Embryonic facial prominence (tissue), 1 donor: ENCODE results near the gene GNG7.
"Not testable (repeated sequence)": the region's sequence is repeated elsewhere in the genome, so short reads cannot be mapped to it uniquely, and the experiment has no call there.

Source experiments
- DNase-seq: peaks from one replicate; pipeline ENCODE4 v3.0.0-alpha.2; 2016; ENCODE audit errors: extremely low spot score

GNG7 gene

DNA sequence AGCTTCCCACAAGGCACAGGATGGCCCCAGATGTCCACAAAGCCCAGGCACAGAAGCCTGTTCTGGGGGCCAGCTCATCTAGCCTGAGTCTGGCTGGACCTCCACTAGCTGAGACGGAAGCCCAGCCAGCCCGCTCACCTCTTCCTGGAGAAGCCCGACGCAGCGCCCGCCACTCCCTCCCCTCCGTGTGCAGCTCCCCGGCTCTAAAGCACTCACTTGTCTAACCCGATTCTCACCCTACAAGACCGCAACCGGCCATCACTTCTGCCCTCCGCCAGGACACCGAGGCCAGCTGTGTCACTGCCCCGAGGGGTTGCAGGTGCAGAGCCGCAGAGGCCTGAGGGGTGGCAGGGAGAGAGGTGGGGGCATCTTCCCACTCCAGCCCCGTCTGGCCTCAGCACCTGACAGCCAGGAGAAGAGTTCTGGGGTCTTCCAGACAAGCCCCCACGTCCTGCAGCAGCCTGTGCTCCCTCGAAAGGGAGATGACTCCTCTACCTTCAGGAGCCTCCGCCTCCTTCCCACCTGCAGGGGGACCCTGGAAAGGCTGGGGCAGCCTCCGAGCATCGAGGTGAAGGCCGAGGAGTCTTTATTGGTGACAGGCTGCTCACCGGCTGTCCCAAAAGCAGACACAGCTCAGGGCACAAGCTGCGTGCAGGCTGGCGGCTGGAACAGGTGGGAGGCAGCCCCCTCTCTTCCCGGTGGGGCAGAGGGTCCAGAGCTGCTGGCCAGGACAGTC is 24.6 kb upstream of the GNG7 start:
- no peak for DNase-seq

- DNase-seq: no peak
Measured at GRCh38 chr19:2726160-2726855, 23.8 kb upstream of the GNG7 start.

DNA sequence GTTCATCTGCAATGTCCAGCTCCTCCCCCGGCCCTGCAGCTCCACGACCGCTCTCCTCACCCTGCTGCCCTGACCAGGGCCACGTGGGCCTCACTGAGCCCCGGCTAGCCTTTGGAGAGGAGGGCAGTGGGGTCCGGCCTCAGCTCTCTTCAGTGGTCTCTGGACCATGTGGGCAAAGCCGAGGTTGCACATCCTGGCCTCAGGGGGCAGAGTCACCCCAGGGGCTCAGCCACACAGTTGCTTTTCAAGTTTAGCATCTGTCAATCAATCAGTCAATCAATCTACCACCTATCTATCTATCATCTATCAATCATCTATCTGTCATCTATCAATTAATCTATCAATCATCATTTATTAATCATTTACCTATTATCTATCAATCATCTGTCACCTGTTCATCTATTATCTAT is 21.7 kb upstream of the GNG7 start:
- no peak for DNase-seq

DNA sequence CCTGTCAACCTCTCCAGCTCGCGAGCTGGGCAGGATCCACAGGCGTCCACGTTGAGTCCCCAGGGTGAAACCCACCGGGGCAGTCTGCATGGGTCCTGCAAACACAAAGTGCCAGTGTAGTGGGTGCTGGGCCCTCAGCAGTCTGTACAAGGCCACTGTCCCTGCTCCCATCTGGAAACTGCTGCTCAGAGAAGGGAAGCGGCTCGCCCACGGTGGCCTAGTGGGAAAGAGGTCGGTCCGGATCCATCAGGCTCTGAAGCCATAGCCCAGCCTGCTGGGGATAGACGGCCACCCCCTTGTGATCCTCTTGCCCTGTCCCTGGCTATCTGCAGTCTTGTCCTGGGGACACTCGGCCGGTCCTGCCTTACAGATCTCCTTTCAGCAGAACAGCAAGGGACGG is 21.3 kb upstream of the GNG7 start:
- DNase-seq: no peak

GRCh38 chr19:2723345-2723715 is 20.8 kb upstream of the GNG7 start:
- no peak for DNase-seq

DNA sequence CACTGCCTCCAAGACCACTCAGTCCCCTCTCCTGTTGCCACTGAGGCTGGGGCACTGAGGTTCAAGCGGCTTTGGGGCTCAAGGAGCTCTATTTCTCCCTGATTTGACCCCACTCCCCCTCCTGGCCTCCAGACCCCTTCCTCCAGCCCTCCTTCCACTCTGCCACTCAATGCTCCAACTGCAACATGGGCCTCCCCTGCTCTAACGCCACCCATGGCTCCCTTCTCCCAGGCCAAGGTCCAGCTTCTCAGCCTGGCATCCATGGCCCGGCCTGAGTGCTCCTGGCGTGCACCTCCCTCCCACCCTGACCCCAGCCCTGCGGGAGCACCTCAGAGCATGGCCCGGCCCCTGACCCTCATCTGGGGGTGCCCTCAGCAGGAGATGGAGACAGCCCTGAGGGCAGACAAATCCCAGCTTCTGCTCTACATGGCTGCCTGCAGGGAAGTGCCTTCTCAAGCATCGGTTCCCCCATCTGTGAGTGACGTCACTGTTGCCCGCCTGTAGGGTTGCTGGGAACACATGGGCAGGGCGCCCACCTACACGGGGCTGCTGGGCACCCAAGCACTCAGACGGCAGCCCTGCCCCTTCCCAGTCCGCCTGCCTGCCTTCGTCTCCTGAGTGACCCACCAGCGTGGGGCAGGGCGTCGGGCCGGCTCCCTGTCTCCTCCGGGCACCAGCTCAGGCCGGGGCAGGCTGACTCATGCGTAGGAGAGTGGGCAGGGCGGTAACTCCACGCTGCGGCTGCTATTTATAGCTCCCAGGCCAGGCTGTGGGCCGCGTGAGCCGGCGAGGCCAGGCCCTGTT is 20.2 kb upstream of the GNG7 start:
- no peak for DNase-seq

GRCh38 chr19:2721570-2722540 is 19.4 kb upstream of the GNG7 start:
- DNase-seq: no peak

- DNase-seq: no peak
Measured at GRCh38 chr19:2720777-2721569, 18.5 kb upstream of the GNG7 start, which contains the start of gene DIRAS1. DIRAS1 (minus strand) TSS chr19:2721372; CDS start chr19:2717806, 3,566 bp downstream.

- DNase-seq: no peak
Measured at GRCh38 chr19:2719920-2720776, 17.7 kb upstream of the GNG7 start.

DNA sequence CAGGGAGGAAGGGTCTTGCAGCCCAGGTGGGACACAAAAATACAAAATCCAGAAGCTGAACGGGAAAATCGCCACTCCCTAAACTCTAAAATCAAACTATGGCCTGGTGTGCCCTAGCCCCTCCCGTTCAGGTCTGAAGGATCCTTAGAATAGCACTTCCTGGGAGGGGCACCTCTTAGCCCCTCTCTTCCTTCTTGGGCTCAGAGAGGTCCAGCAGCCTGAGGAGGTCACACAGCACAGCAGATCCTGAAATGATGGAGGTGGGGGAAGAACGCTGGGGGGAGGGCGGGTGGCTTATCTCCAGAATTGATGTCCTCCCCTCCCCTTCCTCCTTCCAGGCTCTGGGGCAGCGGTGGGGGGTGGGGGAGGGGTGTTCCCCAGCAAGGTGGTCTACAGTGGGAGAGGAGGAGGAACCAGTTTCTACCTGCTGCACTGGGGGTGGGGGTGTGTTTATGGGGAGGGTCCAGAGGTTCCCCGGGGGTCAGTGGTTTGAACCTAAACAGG is 16.8 kb upstream of the GNG7 start:
- DNase-seq: no peak

- no peak for DNase-seq
Measured at GRCh38 chr19:2717638-2718541, 15.4 kb upstream of the GNG7 start.

GRCh38 chr19:2716722-2717637 is 14.5 kb upstream of the GNG7 start:
- DNase-seq: no peak

DNA sequence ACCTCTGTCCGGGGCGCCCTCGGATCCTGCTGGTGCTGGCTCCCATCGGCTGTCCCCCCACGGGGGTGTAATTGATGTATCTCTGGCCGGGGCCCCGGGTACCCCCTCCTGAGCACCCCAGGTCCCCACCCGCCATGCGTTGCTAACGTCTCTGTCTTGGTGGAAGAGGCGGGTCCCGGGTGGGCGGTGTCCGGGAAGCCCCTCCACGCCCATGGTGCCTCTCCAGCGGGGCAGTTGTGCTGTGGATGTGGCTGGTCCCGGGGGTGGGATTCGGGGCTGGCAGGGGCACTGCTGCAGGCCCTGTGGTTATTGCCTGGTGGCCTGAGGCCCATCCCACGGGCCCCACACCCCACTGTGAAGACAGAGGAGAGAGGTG is 13.8 kb upstream of the GNG7 start:
- no peak for DNase-seq

DNA sequence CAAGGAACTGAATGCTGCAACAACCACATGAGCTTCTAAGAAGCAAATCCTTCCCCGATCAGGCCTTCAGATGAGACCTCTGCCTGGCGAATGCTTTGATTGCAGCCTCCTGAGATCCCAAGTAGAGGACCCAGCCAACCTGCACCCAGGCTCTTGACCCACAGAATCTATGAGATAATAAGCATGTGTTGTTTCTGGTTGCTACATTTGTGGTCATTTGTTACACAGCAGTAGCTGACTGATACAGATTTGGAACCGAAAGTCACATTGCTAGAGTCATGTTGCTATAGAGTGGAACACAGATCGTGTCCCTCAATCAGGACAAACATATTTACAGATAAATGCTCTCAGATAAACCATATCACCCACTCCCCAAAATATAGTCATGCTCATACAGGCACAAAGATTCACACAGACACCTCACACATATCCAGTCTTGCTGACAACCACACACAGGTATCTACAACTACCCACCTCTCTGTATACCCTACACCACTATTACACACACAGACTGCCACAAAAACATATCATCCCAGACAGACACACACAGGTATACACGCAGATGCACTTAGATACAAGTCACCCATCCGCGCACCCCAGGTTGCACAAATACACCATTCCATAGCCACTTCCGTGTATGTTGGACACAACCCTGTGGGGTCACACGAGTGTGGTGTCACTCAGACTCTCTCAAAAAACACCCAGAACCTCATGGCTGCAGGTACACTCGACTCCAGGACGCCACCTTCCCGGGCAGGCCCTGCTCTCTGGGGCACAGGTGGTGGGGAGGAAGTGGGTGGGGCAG is 13.2 kb upstream of the GNG7 start:
- no peak for DNase-seq

DNA sequence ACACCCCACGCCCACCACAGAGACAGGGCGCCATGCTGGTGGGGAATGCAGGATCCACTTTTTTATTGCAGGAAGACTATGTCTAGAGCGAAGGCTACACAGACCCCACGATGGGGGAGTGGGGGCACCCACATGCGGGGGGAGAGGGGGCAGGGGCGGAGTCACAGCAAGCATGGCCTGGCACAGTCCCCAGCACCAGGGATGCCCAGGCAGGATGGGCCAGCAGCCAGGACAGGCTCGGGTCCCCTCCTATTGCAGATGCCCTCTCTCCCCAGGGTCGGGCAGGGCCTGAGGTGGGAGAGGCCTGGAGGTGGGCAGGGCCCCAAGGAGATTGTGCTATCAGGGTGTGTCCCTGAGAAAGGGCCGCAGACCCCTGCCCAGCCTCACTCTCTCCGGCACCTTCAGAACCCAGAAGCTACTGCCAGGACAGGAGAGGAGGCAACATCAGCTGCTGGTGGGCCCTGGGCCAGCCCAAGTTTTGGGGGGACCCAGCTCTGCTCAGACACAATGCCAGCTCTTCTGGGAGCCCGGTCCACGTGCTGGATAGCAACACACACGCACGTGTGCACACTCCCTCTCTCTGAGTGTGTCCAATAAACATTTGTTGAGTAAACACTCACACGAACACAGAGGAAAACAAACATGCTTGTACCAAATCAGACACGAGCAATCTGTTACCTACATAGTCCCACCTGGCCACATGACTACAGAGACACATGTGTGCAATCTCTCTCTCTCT is 12.2 kb upstream of the GNG7 start:
- no peak for DNase-seq

- not testable (repeated sequence) for DNase-seq
Measured at GRCh38 chr19:2714102-2714501, 11.6 kb upstream of the GNG7 start.
